PC-9 (cell line): ENCODE results near the gene ZMIZ1. TPM values are rescaled to one million over a fixed set of nuclear protein-coding genes. Genes with fewer than 3 reads are reported as not detected.

ENCODE experiments used
- BruUV-seq: library from RNA; stranded (reverse); fragments of 400-500 nt; replicated peaks from 2 replicates; lab custom pipeline; 2021; lab: Mats Ljungman, UMichigan
- CTCF ChIA-PET: fragments of 300-600 bp; sonication (Branson Sonifier 250); formaldehyde crosslinking; loops from one replicate; lab custom pipeline; 2022; ENCODE audit warnings: antibody characterized with exemption; lab: Charles Lee
- POLR2A ChIA-PET: fragments of 300-600 bp; sonication (Branson Sonifier 250); formaldehyde crosslinking; loops from one replicate; lab custom pipeline; 2022; ENCODE audit warnings: antibody characterized with exemption; ENCODE audit not compliant: unreplicated experiment; lab: Charles Lee
- DNase-seq, 2 experiments: peaks; one replicate each; pipeline versions ENCODE4 v3.0.0 to v3.0.0-alpha.2; 2015 to 2022; ENCODE audit warnings: mixed read lengths in 1 of 2
- H2AFZ ChIP-seq: fragments of 200-600 bp; sonication (generic); 2 replicates; pipeline ENCODE4 v1.8.1; 2017; ENCODE audit warnings: antibody characterized with exemption
- H3F3A ChIP-seq: fragments of 200-600 bp; sonication (generic); 2 replicates; pipeline ENCODE4 v1.8.1; 2017; ENCODE audit warnings: antibody characterized with exemption, mild to moderate bottlenecking, low read depth; ENCODE audit not compliant: insufficient read depth
- H3K27ac ChIP-seq: fragments of 200-600 bp; sonication (generic); 2 replicates; pipeline ENCODE4 v1.6.1; 2016; ENCODE audit warnings: mixed run types
- H3K27me3 ChIP-seq: fragments of 200-600 bp; sonication (generic); 2 replicates; pipeline ENCODE4 v1.6.1; 2016; ENCODE audit warnings: low read depth, mixed run types; ENCODE audit not compliant: insufficient read depth
- H3K36me3 ChIP-seq: fragments of 200-600 bp; sonication (generic); 2 replicates; pipeline ENCODE4 v1.6.1; 2016; ENCODE audit warnings: low read depth, mixed run types
- H3K4me1 ChIP-seq: fragments of 200-600 bp; sonication (generic); replicated peaks from 2 replicates; pipeline ENCODE4 v1.6.1; 2016; ENCODE audit warnings: mixed run types; ENCODE audit not compliant: insufficient read depth
- H3K4me2 ChIP-seq: fragments of 200-600 bp; sonication (generic); 2 replicates; pipeline ENCODE4 v1.6.1; 2017; ENCODE audit warnings: mixed run types
- H3K4me3 ChIP-seq: fragments of 200-600 bp; sonication (generic); 2 replicates; pipeline ENCODE4 v1.6.1; 2016; ENCODE audit warnings: mixed run types
- H3K79me2 ChIP-seq: fragments of 200-600 bp; sonication (generic); 2 replicates; pipeline ENCODE4 v1.6.1; 2017; ENCODE audit warnings: low read depth, mixed run types
- H3K9me2 ChIP-seq: fragments of 200-600 bp; sonication (generic); 2 replicates; pipeline ENCODE4 v1.8.1; 2017; ENCODE audit warnings: mild to moderate bottlenecking; ENCODE audit not compliant: insufficient read depth
- H3K9me3 ChIP-seq: fragments of 200-600 bp; sonication (generic); 2 replicates; pipeline ENCODE4 v1.8.1; 2016; ENCODE audit warnings: low read depth; ENCODE audit not compliant: insufficient read depth
- H4K20me1 ChIP-seq: fragments of 200-600 bp; sonication (generic); 2 replicates; pipeline ENCODE4 v1.8.1; 2017; ENCODE audit not compliant: insufficient read depth
- CTCF ChIP-seq: fragments of 200-600 bp; sonication (generic); conservative IDR thresholded peaks from 2 replicates; pipeline ENCODE4 v1.6.1; 2017; ENCODE audit warnings: mixed run types, antibody characterized with exemption, mild to moderate bottlenecking, moderate library complexity
- EZH2 ChIP-seq: fragments of 200-600 bp; sonication (generic); IDR thresholded peaks from 2 replicates; pipeline ENCODE4 v1.8.0; 2017; ENCODE audit warnings: antibody characterized with exemption, low read depth
- intact Hi-C: fragments of 100-400 bp; cut with micrococcal nuclease; formaldehyde crosslinking; loops from one replicate; pipeline ENCODE4 v1.10.0; 2022; ENCODE audit not compliant: unreplicated experiment
- total RNA-seq: library from RNA; stranded (reverse); gene quantifications from 2 replicates; pipeline ENCODE4 v1.2.3, GENCODE V29; 2021

Gene ZMIZ1
- total RNA-seq, 1 experiment from 2014 or later: 47.6 TPM

- Histone ChIP-seq H4K20me1 (peaks cover 96% of the 10 kb centered on the region), H3K36me3 (no peaks in the 10 kb centered on the region), H3K9me2 (no peaks in the 10 kb centered on the region), H3K4me3 (no peak overlapping the region), H3F3A (no peaks in the 10 kb centered on the region; the same call in 1 of the 2 replicates), H3K9me3 (no peaks in the 10 kb centered on the region), H3K27ac (no peak overlapping the region), H3K4me2 (no peak overlapping the region), H3K27me3 (no peaks in the 10 kb centered on the region), H2AFZ (no peak overlapping the region), H3K79me2 (peaks cover 83% of the 10 kb centered on the region), H3K4me1 (no peaks in the 10 kb centered on the region; the same call in 1 of the 2 replicates)
- TF ChIP-seq EZH2: no peak
- no peak for TF ChIP-seq CTCF
- no peak for DNase-seq
- ChIA-PET CTCF (interaction anchor here (0.7 kb wide), 1 partner anchor 171 kb away, joined by 3 read pairs; no protein-coding TSS in a partner anchor), POLR2A (no interaction called here)
- intact Hi-C loops: no loop called here
- no TSS peak for BruUV-seq
These were observed 37.7 kb downstream of the ZMIZ1 start for GRCh38 chr10:79106256-79107050.

GRCh38 chr10:79107736-79108264, 39.0 kb downstream of the ZMIZ1 start:
- BruUV-seq: no TSS peak
- H2AFZ ChIP-seq: no peak overlapping the region
- ChIA-PET CTCF (no interaction called here), POLR2A (no interaction called here)
- intact Hi-C loops: no loop called here
- no peak for TF ChIP-seq EZH2
- TF ChIP-seq CTCF: no peak
- peaks cover 84% of the 10 kb centered on the region for H3K79me2 ChIP-seq
- no peaks in the 10 kb centered on the region for H3K4me1 ChIP-seq
- no peaks in the 10 kb centered on the region for H3K9me3 ChIP-seq
- H4K20me1 ChIP-seq: peaks cover 94% of the 10 kb centered on the region
- no peak overlapping the region for H3K27ac ChIP-seq
- H3K4me3 ChIP-seq: no peak overlapping the region
- H3K9me2 ChIP-seq: no peaks in the 10 kb centered on the region
- no peaks in the 10 kb centered on the region for H3K36me3 ChIP-seq
- no peaks in the 10 kb centered on the region; the same call in 1 of the 2 replicates for H3F3A ChIP-seq
- no peak overlapping the region for H3K4me2 ChIP-seq
- no peaks in the 10 kb centered on the region for H3K27me3 ChIP-seq
- DNase-seq: no peak

- DNase-seq: no peak
- Histone ChIP-seq H3K4me3 (no peak overlapping the region), H3K9me3 (no peaks in the 10 kb centered on the region), H3K9me2 (no peaks in the 10 kb centered on the region), H2AFZ (no peak overlapping the region), H3K27ac (no peak overlapping the region), H3K36me3 (no peaks in the 10 kb centered on the region), H4K20me1 (peaks cover 86% of the 10 kb centered on the region), H3F3A (no peaks in the 10 kb centered on the region; the same call in 1 of the 2 replicates), H3K4me2 (no peak overlapping the region), H3K4me1 (no peaks in the 10 kb centered on the region), H3K79me2 (peaks cover 85% of the 10 kb centered on the region), H3K27me3 (no peaks in the 10 kb centered on the region)
- TF ChIP-seq EZH2: no peak
- TF ChIP-seq CTCF: no peak
- ChIA-PET CTCF (no interaction called here), POLR2A (no interaction called here)
- BruUV-seq: no TSS peak
- intact Hi-C loops: no loop called here
These were observed 40.0 kb downstream of the ZMIZ1 start for GRCh38 chr10:79108728-79109127.
